Hematopoietic multipotent progenitor cell treated with erythropoietin and hydrocortisone succinate and interleukin-3 and kit ligand, for 15 days (in vitro differentiated cells): Measurements from ENCODE around the gene MARK4.

Experiments used
- DNase-seq: peaks from one replicate; pipeline ENCODE4 v3.0.0-alpha.2; 2015; ENCODE audit warnings: low spot score

MARK4 gene

DNA sequence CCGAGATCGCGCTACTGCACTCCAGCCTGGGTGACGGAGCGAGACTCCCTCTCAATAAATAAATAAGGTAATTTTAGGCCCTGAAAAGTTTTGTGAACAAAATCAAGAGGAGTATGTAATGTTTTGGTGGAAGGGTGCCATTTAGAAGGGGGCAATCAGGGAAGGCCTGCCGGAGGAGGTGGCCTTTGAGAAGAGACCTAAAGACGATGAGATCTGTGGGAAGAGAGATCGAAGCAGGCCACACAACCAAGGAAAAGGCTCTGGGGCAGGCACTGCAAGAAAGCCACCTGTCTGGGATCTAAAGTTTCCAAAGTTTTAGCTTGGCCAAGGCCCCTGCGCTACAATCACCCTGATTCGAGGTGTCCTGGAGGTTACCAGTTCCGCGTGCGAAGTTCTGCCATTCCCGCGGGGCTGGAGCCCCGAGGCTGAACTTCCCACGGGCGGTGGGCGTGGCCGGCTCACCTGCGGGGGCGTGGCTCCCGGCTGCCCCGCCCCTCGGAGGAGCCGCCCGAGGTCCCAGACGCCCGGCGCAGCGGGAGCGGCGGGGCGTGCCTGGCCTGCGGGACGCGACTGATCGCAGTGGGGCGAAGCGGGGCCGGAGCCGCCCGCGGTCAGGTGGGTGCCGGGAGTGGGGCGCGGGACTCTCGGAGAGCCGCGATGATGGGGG is 89.3 kb downstream of the MARK4 start, which contains the start of gene KLC3:
KLC3 (plus strand) TSS at position 519 of the 667 bp plus-strand sequence. CDS start 4,792 bp downstream, outside the sequence.
- peak; percentile 52 for DNase-seq

DNA sequence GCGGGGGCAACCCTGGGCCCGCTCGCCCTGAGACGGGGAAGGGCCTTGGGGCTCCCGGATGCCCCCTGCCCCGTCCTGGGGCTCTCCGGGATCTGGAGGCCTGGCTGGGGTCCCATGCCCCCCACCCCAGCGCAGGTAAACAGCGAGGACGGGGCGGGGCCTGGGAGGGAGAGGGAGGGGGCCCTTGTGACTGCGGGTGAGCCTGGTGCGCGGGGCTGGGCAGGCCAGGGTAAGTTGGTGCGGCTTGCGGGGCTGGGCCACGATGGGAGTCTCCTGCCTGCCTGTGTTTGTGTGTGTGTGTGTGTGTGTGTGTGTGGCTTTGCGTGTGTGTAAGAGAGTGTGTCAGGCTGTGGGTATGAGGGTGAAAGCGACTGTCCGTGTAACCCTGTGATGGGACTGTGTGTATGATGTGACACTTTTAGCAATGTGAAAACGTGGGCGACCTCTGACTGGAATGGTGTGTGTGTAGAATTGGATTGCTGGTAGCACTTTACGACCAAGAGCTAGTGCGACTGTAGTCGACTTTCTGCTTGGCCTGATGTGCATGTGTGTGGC is 89.9 kb downstream of the MARK4 start:
- DNase-seq = no peak

DNA sequence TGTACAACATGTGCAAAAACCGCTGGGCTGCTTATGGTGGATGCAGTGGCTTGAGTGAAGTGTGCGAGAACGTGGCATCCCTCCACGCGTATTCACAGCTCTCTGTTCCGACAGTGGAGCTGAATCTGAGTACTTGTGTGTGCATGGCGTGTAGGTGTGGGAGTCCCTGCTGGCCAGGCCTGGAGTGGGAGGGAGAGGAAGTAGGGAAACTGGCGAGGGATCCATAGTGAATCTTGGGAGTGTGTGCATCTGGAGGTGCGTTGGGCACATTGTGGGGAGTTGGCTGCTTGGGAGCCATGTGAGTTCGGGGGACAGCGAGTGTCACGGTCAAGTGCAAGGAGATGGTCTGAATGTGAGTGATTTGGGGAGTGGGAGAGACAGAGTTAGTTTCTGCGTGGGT is 91.8 kb downstream of the MARK4 start:
- no peak for DNase-seq

DNA sequence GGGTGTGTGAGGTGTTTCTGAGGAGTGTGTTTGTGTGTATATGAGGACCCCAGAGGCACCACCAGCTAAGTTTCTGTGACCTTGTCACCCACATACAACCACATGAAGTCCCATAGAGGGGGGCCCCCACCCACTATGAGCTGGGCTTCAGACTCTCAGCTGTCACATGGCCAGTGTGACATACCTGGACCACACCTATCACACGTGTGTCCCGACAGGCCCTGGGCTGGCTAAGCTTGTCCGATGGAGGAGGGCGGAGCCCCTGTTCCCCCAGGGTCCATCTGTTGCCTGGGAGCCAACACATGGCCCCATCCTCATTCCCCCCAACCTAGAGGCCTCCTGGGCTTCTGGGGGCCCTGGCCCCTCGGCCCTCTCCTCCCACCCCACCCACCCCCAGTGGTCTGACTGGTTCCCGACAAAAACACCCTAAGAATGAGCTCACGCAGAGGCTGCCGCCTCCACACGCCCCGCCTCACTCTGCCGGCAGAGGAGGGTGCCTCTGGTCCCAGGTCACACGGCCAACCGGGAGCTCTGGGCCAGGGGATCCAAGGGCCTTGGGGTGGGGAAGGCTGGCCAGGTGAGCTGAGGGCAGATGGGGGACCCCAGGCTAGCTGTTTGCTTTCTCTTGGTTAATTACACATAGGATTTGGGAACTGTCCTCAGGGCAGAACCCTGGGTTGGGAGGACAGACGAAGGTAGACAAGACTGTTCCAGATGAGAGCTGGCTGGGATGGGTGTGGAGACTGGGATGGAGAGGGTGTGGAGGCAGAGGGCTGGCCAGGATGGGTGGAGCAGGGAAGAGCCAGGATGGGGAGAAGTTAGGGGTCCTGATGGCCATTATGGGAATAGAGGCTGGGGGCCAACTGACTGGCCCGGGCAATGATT is 93.8 kb downstream of the MARK4 start:
- DNase-seq = no peak

DNA sequence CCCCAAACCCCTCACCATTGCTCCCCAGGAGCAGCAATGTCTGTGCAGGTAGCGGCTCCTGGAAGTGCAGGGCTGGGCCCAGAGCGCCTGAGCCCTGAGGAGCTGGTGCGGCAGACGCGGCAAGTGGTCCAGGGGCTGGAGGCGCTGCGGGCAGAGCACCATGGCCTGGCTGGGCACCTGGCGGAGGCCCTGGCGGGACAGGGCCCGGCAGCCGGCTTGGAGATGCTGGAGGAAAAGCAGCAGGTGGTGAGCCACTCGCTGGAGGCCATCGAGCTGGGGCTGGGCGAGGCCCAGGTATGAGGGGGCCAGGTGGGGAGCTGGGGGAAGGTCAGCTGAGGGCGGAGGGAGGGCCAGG is 94.4 kb downstream of the MARK4 start:
- DNase-seq = no peak

DNA sequence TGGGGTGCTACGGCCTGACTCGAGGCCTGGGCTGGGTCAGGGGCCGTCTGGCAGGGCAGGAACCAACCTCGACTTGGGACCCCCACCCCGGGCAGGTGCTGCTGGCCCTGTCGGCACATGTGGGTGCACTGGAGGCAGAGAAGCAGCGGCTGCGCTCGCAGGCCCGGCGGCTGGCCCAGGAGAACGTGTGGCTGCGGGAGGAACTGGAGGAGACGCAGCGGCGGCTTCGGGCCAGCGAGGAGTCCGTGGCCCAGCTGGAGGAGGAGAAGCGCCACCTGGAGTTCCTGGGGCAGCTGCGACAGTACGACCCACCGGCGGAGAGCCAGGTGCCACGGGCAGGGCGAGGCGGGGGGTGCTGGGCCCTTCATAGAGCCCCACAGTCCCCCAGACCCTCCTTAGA is 95.4 kb downstream of the MARK4 start:
- DNase-seq = no peak

DNA sequence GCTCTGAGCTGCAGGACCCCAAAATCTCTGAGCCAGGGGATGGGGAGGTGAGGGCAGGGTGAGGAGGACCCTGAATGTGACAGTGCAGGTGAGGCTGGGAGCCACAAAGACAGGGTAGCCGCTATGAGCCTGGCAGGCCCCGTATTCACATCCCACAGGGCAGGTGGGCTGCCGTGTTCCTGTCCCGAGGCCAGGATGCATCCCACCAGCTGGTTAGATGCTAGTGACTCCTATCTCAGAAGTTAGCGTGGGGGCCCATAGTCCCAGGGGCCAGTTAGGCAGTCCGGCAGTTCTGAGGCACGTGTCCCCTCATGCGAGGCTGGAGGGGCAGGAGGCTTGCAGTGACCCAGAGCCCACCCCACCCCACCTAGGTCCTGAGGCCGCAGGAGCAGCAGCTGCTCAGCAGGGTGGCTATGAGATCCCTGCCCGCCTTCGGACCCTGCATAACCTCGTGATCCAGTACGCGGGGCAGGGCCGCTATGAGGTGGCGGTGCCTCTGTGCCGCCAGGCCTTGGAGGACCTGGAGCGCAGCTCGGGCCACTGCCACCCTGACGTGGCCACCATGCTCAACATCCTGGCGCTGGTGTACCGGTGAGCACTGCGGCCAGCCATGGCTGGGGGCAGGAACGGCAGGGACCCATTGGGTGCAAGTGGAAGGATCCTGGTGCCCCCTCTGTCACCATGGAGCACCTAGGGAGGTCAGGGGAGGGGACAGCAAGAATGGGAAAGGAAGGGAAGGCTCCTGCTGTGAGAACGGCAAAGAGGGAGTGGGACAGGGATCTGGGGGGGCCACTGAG is 96.7 kb downstream of the MARK4 start:
- DNase-seq = no peak

DNA sequence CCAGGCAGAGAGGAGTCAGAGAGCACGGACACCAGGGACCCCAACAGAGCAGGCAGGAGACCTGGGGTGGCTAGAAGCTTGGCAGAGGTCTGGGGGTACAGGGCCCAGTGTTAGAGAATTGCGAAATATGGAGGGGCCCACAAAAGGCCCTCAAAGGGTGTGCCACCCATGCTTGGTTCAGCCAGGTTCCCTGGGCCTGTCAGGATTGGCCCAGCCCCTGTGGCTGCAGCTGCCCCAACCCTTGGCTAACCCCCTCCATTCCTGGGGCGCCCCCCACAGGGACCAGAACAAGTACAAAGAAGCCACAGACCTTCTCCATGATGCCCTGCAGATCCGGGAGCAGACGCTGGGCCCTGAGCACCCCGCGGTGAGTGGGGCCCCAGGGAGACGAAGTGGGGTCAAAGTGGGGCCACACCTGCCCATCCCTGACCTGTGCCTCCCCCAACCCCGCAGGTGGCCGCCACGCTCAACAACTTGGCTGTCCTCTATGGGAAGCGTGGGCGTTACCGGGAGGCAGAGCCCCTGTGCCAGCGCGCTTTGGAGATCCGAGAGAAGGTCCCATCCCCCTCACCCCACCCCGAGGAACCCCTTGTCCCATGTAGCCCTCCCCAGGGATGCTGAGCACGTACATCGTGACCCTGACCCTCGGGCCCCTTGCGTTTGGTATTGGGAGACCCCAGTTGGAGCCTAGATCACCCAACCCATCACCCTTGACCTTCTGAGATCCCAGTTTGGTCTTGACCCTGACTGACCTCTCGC is 97.5 kb downstream of the MARK4 start:
- DNase-seq = no peak

DNA sequence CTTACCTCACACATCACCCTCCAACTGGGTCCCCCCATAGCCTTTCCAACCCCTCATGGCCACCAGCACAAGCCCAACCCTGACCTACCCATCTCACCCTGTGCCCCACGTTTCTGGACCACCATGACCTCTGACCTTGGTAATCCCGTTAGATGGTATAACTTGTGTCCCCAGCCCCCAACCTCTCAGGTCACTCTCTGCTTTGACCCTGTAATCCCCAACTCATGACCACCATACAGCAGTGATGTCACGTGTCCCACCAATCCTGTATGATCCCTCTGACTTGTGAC is 98.0 kb downstream of the MARK4 start:
- DNase-seq = no peak

DNA sequence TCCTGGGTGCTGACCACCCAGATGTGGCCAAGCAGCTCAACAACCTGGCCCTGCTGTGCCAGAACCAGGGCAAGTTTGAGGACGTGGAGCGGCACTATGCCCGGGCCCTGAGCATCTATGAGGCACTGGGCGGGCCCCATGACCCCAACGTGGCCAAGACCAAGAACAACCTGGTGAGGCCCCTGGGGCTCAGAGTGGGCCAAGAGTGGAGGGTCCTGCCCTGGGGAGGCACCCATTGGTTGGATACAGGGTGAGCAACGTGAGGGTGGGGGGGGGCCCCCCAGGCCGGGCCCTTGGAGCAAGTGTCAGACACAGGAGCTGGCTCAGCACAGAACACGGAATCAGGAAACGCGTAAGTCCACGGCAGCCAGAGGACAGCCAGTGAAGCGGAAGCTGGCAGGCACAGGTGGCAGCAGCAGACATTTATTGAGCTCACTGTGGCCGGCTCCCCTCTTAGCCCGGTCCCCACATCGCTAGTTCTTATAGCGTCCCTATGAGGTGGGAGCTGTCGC is 98.4 kb downstream of the MARK4 start:
- DNase-seq = no peak

DNA sequence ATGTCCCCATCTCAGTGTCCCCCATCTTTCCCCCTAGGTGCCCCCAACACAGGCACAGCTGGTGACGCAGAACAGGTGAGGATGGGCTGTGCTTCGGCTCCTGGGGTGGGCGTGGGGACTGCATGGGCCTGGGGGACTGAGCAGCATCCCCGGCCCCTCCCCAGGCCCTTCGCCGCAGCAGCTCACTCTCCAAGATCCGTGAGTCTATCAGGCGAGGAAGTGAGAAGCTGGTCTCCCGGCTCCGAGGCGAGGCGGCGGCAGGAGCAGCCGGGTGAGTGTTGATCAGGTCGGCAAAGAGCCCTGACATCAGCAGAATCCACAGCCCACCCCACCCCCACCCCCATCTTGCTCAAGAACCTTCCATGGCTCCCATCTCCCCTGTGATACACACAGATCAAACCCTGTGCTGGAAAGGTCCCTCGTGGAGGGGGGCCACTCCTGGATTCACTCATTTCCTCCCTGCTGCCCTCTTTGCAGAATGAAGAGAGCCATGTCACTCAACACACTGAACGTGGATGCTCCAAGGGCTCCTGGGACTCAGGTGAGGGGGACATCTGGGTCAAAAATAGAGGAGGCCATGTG is 99.5 kb downstream of the MARK4 start:
- DNase-seq = no peak

DNA sequence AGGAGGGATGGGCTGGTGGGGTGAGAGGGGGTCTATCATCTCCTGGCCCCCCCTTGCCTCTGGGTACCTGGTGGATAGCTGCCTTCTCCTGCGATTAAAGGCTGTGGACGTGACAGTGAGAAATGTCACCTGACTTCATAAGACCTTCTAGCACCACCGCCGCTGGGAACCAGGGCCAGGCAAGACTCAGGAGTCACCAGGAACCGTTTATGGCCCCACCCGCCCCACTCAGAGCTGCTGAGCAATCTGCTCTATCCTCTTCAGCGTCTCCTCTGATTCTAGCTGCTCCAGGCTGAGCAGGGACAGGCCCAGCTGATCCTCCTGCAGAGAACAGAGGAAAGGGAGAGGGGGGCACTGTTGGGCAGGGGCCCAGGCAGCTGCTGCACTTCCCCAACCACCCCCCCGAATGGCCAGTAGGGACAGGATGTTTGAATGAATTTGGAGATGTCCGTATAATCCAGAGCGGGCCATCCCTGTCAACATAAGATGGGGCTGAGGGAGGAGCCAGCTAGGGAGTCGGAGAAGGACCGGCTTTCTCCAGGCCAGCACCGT is 100.4 kb downstream of the MARK4 start:
- no peak for DNase-seq

DNA sequence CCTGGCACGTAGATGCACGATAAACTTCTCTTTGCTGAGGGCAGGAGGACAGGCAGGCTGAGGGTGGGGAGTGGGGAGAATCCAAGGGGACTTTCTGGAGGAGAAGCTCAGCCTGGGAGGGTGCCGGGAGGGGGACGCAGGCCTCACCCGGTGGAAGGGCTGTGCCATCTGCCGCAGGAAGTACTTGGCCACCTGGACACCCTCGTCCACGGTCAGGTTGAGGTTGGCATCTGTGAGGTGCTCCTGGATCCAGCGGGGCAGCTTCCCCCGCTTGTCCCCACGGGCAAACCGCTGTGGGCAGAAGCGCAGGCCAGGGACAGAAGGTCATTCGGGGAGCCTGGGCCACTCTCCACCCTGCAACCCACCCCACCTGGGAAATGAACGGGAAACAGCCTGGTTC is 101.0 kb downstream of the MARK4 start:
- no peak for DNase-seq

DNA sequence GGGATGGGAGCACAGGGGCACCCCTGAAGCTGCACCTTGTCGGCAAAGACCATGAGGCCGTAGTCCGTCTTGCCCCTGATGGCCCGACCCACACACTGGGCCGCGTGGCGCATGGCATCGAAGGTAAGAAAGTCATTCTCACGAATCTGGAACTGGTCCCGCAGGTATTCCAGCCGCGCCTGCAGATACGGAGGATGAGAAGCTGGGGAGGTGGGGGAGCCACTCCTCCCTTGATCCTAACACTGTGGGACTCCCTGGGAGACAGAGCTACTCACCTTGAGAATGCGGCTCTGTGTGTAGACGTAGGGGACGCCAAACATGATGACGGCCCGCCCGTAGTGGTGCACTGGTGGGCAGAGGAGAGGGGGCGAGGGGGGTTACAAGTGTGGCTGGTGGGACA is 101.4 kb downstream of the MARK4 start:
- DNase-seq = no peak

DNA sequence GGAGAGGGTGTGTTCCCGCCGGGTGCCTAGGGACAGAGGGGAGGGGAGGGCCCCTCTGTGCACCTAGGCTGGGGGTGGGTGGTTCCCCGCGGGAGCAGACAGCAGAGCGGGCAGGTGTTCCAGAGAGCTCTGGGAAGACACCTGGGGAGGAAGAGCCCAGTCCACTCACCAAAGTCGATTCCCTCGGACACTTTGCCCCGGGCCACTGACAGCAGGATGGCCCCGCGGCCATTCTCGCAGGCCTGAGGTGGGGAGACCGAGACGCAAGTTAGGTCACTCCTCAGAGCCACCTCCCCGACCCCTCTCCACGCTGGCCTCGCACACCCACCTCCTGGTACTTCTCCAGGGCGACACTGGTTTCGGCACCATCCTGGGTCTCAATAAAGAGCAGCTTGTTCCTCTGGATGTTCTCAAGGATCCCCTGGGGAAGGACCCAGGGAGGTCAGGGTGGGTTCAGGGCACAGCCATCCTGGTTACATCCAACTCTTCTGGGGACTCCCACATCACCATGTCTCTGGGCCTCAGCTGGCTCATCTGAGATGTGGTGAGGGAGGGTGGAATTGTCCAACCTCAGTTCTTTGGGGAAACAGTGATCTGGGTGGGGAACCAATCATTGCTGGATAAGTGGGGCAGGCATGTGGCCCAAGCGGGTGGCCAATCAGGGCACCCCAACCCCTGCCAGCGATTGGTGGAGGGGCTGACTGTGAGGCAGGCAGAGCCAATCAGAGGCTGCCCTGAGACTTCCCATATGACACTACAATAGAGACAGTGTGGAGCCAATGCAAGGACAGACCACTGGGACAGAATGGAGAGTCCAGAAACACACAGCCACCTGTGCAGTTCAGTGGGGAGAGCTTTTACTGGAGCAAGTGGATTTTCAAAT is 102.1 kb downstream of the MARK4 start:
- DNase-seq = peak; percentile 52

DNA sequence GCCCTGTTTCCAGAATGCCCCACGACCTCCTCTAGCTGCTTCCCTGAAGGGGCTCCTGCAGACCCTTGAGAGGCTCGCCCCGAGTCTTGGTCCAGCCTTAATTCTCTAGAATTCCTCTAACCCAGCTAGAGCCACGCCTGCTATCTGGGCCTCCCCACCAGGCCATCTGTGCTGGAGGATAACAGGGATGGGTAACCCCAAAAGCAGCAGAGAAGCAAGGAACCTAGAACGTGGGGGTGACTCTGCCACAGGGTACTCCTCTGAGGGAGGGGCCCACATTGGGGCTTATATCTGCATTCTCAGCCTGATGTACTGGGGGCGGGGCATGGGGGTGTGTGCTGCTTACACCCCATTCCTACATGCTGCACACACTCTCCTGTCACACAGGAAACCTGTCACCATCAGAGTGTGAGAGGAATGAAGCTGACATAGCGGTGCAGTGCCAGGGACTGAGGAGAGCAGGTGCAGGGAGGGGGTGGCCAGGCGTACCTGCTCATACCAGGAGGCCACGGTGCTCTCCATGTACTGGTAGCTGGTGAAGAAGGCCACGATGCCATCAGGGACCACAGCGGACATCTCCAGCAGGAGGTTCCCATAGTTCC is 103.3 kb downstream of the MARK4 start:
- DNase-seq = peak; percentile 88
